Naive B cell (primary cell): ENCODE results near the gene LRPPRC. TPM values are rescaled to one million over a fixed set of nuclear protein-coding genes. Genes with fewer than 3 reads are reported as not detected.
"Not testable (repeated sequence)": the region's sequence is repeated elsewhere in the genome, so short reads cannot be mapped to it uniquely, and the experiment has no call there.

Experiments
- ATAC-seq, 2 donors: fragments of 150-1000 bp; cut with Tn5 transposase; 2 replicates each; pipeline ENCODE4 v1.10.0; 2021; ENCODE audit warnings: low read depth in 2 of 2, mild to moderate bottlenecking in 2 of 2, moderate library complexity in 2 of 2
- DNase-seq: peaks from one replicate; pipeline ENCODE4 v3.0.0; 2022
- H3K27ac Mint-ChIP-seq, 6 donors: one replicate each; pipeline ENCODE4 v1.8.0; 2020 to 2022; ENCODE audit warnings: mild to moderate bottlenecking in 6 of 6, mixed read lengths in 6 of 6, moderate library complexity in 5 of 6, inconsistent platforms in 2 of 6
- H3K27me3 Mint-ChIP-seq, 3 donors: one replicate each; pipeline ENCODE4 v1.8.0; 2021 to 2022; ENCODE audit warnings: mixed read lengths in 3 of 3, mild to moderate bottlenecking in 1 of 3
- H3K36me3 Mint-ChIP-seq, 2 donors: one replicate each; pipeline ENCODE4 v1.8.0; 2020 to 2022; ENCODE audit warnings: mixed read lengths in 2 of 2, inconsistent platforms in 1 of 2, mild to moderate bottlenecking in 1 of 2
- H3K4me1 Mint-ChIP-seq, 3 donors: one replicate each; pipeline ENCODE4 v1.8.0; 2020 to 2022; ENCODE audit warnings: mixed read lengths in 3 of 3, inconsistent platforms in 1 of 3, mild to moderate bottlenecking in 1 of 3, moderate library complexity in 1 of 3
- H3K4me3 Mint-ChIP-seq, 8 donors: one replicate each; pipeline ENCODE4 v1.8.0; 2020 to 2022; ENCODE audit warnings: mild to moderate bottlenecking in 8 of 8, mixed read lengths in 8 of 8, moderate library complexity in 8 of 8, inconsistent platforms in 2 of 8
- H3K9me3 Mint-ChIP-seq, 7 donors: one replicate each; pipeline ENCODE4 v1.8.0; 2020 to 2022; ENCODE audit warnings: mixed read lengths in 7 of 7, mild to moderate bottlenecking in 5 of 7, inconsistent platforms in 2 of 7, moderate library complexity in 1 of 7
- polyA plus RNA-seq, 6 donors: library from polyadenylated mRNA; unstranded; fragments of 300-500 nt; fragmentation: Illumina TruSeq; gene quantifications; one replicate each; pipeline ENCODE4 v1.2.3, GENCODE V29; 2021; ENCODE audit warnings: low read depth in 6 of 6

Gene LRPPRC
- polyA plus RNA-seq, 6 donors from 2014 or later, result 32.2 to 49.4 (median 45.5) TPM

GRCh38 chr2:43927442-43927841 is 68.3 kb downstream of the LRPPRC start:
- Mint-ChIP-seq H3K36me3 (peaks cover 7 to 18% of the 10 kb centered on the region in 2 donors), H3K4me1 (no peaks in the 10 kb centered on the region), H3K27ac (no peak overlapping the region), H3K9me3 (no peaks in the 10 kb centered on the region), H3K27me3 (no peaks in the 10 kb centered on the region), H3K4me3 (no peak overlapping the region)
- ATAC-seq (no peak), DNase-seq (no peak)

GRCh38 chr2:43925431-43925830 is 70.4 kb downstream of the LRPPRC start:
- peak overlapping the region in 1 of 6 donors; percentile 47 for H3K27ac Mint-ChIP-seq

GRCh38 chr2:43924463-43924862 is 71.3 kb downstream of the LRPPRC start:
- Mint-ChIP-seq H3K4me1 (no peaks in the 10 kb centered on the region), H3K27me3 (no peaks in the 10 kb centered on the region), H3K36me3 (peaks cover 0 to 7% of the 10 kb centered on the region in 2 donors), H3K9me3 (no peaks in the 10 kb centered on the region), H3K27ac (no peak overlapping the region), H3K4me3 (no peak overlapping the region)
- DNase-seq (no peak), ATAC-seq (no peak)

More at GRCh38 chr2:43925431-43925830, 70.4 kb downstream of the LRPPRC start:
- Mint-ChIP-seq H3K4me1 (no peaks in the 10 kb centered on the region), H3K36me3 (peaks cover 6 to 7% of the 10 kb centered on the region in 2 donors), H3K4me3 (no peak overlapping the region), H3K9me3 (no peaks in the 10 kb centered on the region), H3K27me3 (no peaks in the 10 kb centered on the region)
- ATAC-seq, result no peak
- DNase-seq, result no peak

GRCh38 chr2:43911136-43911790 is 84.5 kb downstream of the LRPPRC start:
- peaks cover 20 to 29% of the 10 kb centered on the region in 2 donors for H3K36me3 Mint-ChIP-seq
- not testable (repeated sequence) for H3K4me3 Mint-ChIP-seq, H3K27me3 Mint-ChIP-seq, H3K4me1 Mint-ChIP-seq, H3K9me3 Mint-ChIP-seq, ATAC-seq, DNase-seq, H3K27ac Mint-ChIP-seq

- Mint-ChIP-seq H3K4me3 (no peak overlapping the region), H3K36me3 (peaks cover 17 to 20% of the 10 kb centered on the region in 2 donors), H3K9me3 (no peaks in the 10 kb centered on the region), H3K4me1 (peaks cover 0 to 5% (median 0%) of the 10 kb centered on the region in 3 donors), H3K27ac (peak overlapping the region in 2 of 6 donors; percentile 29 to 72), H3K27me3 (no peaks in the 10 kb centered on the region)
- ATAC-seq, result no peak
- DNase-seq, result no peak
These were observed 89.2 kb downstream of the LRPPRC start for GRCh38 chr2:43906448-43907109.

GRCh38 chr2:43905871-43906270 is 89.9 kb downstream of the LRPPRC start:
- Mint-ChIP-seq H3K4me1 (peaks cover 0 to 5% (median 0%) of the 10 kb centered on the region in 3 donors), H3K36me3 (peaks cover 17 to 20% of the 10 kb centered on the region in 2 donors), H3K4me3 (no peak overlapping the region), H3K9me3 (no peaks in the 10 kb centered on the region), H3K27ac (no peak overlapping the region), H3K27me3 (no peaks in the 10 kb centered on the region)
- ATAC-seq, result no peak
- no peak for DNase-seq

GRCh38 chr2:43905371-43905803 is 90.4 kb downstream of the LRPPRC start:
- peaks cover 0 to 5% (median 0%) of the 10 kb centered on the region in 3 donors for H3K4me1 Mint-ChIP-seq
- no peak for DNase-seq
- H3K9me3 Mint-ChIP-seq, result no peaks in the 10 kb centered on the region
- H3K27ac Mint-ChIP-seq, result no peak overlapping the region
- H3K27me3 Mint-ChIP-seq, result no peaks in the 10 kb centered on the region
- H3K36me3 Mint-ChIP-seq, result peaks cover 17 to 20% of the 10 kb centered on the region in 2 donors
- no peak for ATAC-seq
- no peak overlapping the region for H3K4me3 Mint-ChIP-seq

- Mint-ChIP-seq H3K9me3 (no peaks in the 10 kb centered on the region), H3K4me1 (peaks cover 0 to 4% (median 0%) of the 10 kb centered on the region in 3 donors), H3K4me3 (no peak overlapping the region), H3K27ac (no peak overlapping the region), H3K36me3 (peaks cover 14 to 23% of the 10 kb centered on the region in 2 donors), H3K27me3 (no peaks in the 10 kb centered on the region)
- DNase-seq (no peak), ATAC-seq (no peak)
These were observed 96.2 kb downstream of the LRPPRC start for GRCh38 chr2:43899589-43899988.

- Mint-ChIP-seq H3K9me3 (no peaks in the 10 kb centered on the region), H3K4me1 (peaks cover 0 to 4% (median 0%) of the 10 kb centered on the region in 3 donors), H3K4me3 (no peak overlapping the region), H3K27me3 (no peaks in the 10 kb centered on the region), H3K27ac (peak overlapping the region in 1 of 6 donors; percentile 38), H3K36me3 (peaks cover 14 to 25% of the 10 kb centered on the region in 2 donors)
- DNase-seq (no peak), ATAC-seq (no peak)
These were observed 96.9 kb downstream of the LRPPRC start for GRCh38 chr2:43898838-43899346.

GRCh38 chr2:43898134-43898837 is 97.5 kb downstream of the LRPPRC start:
- no peak for ATAC-seq
- Mint-ChIP-seq H3K36me3 (peaks cover 14 to 31% of the 10 kb centered on the region in 2 donors), H3K27ac (peak overlapping the region in 1 of 6 donors; percentile 38), H3K4me1 (peaks cover 0 to 4% (median 0%) of the 10 kb centered on the region in 3 donors), H3K4me3 (no peak overlapping the region), H3K27me3 (no peaks in the 10 kb centered on the region), H3K9me3 (no peaks in the 10 kb centered on the region)
- DNase-seq, result no peak

GRCh38 chr2:43897492-43897891 is 98.3 kb downstream of the LRPPRC start:
- H3K27me3 Mint-ChIP-seq, result no peaks in the 10 kb centered on the region
- no peaks in the 10 kb centered on the region for H3K9me3 Mint-ChIP-seq
- no peak overlapping the region for H3K27ac Mint-ChIP-seq
- H3K4me1 Mint-ChIP-seq, result peaks cover 0 to 4% (median 0%) of the 10 kb centered on the region in 3 donors
- peaks cover 20 to 39% of the 10 kb centered on the region in 2 donors for H3K36me3 Mint-ChIP-seq
- H3K4me3 Mint-ChIP-seq, result no peak overlapping the region
- ATAC-seq, result no peak
- no peak for DNase-seq

- H3K27ac Mint-ChIP-seq, result peak overlapping the region in 1 of 6 donors; percentile 63
- no peaks in the 10 kb centered on the region for H3K27me3 Mint-ChIP-seq
- DNase-seq (no peak), ATAC-seq (no peak)
- H3K36me3 Mint-ChIP-seq, result peaks cover 24 to 45% of the 10 kb centered on the region in 2 donors
- H3K9me3 Mint-ChIP-seq, result no peaks in the 10 kb centered on the region
- H3K4me3 Mint-ChIP-seq, result no peak overlapping the region
- peaks cover 0 to 4% (median 0%) of the 10 kb centered on the region in 3 donors for H3K4me1 Mint-ChIP-seq
These were observed 98.9 kb downstream of the LRPPRC start for GRCh38 chr2:43896906-43897305.

GRCh38 chr2:43894743-43895142 is 101.0 kb downstream of the LRPPRC start:
- peaks cover 0 to 4% (median 0%) of the 10 kb centered on the region in 3 donors for H3K4me1 Mint-ChIP-seq
- no peaks in the 10 kb centered on the region for H3K27me3 Mint-ChIP-seq
- ATAC-seq, result no peak
- H3K4me3 Mint-ChIP-seq, result no peak overlapping the region
- no peak for DNase-seq
- H3K36me3 Mint-ChIP-seq, result peaks cover 24 to 62% of the 10 kb centered on the region in 2 donors
- H3K9me3 Mint-ChIP-seq, result no peaks in the 10 kb centered on the region
- no peak overlapping the region for H3K27ac Mint-ChIP-seq
